GM23338 (cell line): ENCODE measurements around the gene NPTXR. TPM values are rescaled to one million over a fixed set of nuclear protein-coding genes. Genes with fewer than 3 reads are reported as not detected.

ENCODE experiments used
- ATAC-seq: fragments of 200-7000 bp; cut with Tn5 transposase; 3 replicates; pipeline ENCODE4 v1.9.1; 2020
- DNase-seq: peaks from one replicate; pipeline ENCODE4 v3.0.0-alpha.2; 2015; ENCODE audit warnings: low spot score
- H2AFZ ChIP-seq: fragments of 200-600 bp; sonication (generic); 2 replicates; pipeline ENCODE4 v1.8.0; 2016; ENCODE audit warnings: antibody characterized with exemption, mild to moderate bottlenecking, moderate library complexity
- H3F3A ChIP-seq: fragments of 200-600 bp; sonication (generic); replicated peaks from 2 replicates; pipeline ENCODE4 v1.8.0; 2017; ENCODE audit warnings: antibody characterized with exemption, mixed run types, low read depth
- H3K27ac ChIP-seq: fragments of 200-600 bp; sonication (generic); 2 replicates; pipeline ENCODE4 v1.6.1; 2016; ENCODE audit warnings: low read depth
- H3K27me3 ChIP-seq: fragments of 200-600 bp; sonication (generic); 2 replicates; pipeline ENCODE4 v1.8.0; 2016; ENCODE audit warnings: mild to moderate bottlenecking, mixed run types, moderate library complexity; ENCODE audit not compliant: insufficient read depth
- H3K36me3 ChIP-seq: fragments of 200-600 bp; sonication (generic); 2 replicates; pipeline ENCODE4 v1.8.0; 2016; ENCODE audit warnings: mild to moderate bottlenecking; ENCODE audit not compliant: insufficient read depth
- H3K4me1 ChIP-seq: fragments of 200-600 bp; sonication (generic); 2 replicates; pipeline ENCODE4 v1.8.0; 2016; ENCODE audit warnings: mild to moderate bottlenecking, moderate library complexity; ENCODE audit not compliant: insufficient read depth
- H3K4me2 ChIP-seq: fragments of 200-600 bp; sonication (generic); 2 replicates; pipeline ENCODE4 v1.7.1; 2017; ENCODE audit warnings: mixed run types
- H3K4me3 ChIP-seq: fragments of 200-600 bp; sonication (generic); 2 replicates; pipeline ENCODE4 v1.6.1; 2016; ENCODE audit warnings: mixed run types
- H3K79me2 ChIP-seq: fragments of 200-600 bp; sonication (generic); replicated peaks from 2 replicates; pipeline ENCODE4 v1.8.0; 2017; ENCODE audit warnings: mild to moderate bottlenecking; ENCODE audit not compliant: insufficient read depth
- H3K9me2 ChIP-seq: fragments of 200-600 bp; sonication (generic); 2 replicates; pipeline ENCODE4 v1.8.0; 2017; ENCODE audit not compliant: insufficient read depth
- H4K20me1 ChIP-seq: fragments of 200-600 bp; sonication (generic); replicated peaks from 2 replicates; pipeline ENCODE4 v1.8.0; 2017; ENCODE audit warnings: mild to moderate bottlenecking; ENCODE audit not compliant: insufficient read depth
- H3K27ac Mint-ChIP-seq: 2 replicates; pipeline ENCODE4 v1.8.0; 2020; ENCODE audit warnings: inconsistent platforms, mild to moderate bottlenecking, moderate library complexity, mixed read lengths
- H3K27me3 Mint-ChIP-seq: 3 replicates; pipeline ENCODE4 v1.8.0; 2022; ENCODE audit warnings: low read depth, mild to moderate bottlenecking, moderate library complexity, mixed read lengths, inconsistent platforms; ENCODE audit not compliant: insufficient read depth, poor library complexity
- H3K36me3 Mint-ChIP-seq: 3 replicates; pipeline ENCODE4 v1.8.0; 2021; ENCODE audit warnings: low read depth, mild to moderate bottlenecking, inconsistent platforms, moderate library complexity, mixed read lengths
- H3K4me1 Mint-ChIP-seq: 3 replicates; pipeline ENCODE4 v1.8.0; 2020; ENCODE audit warnings: mild to moderate bottlenecking, inconsistent platforms, mixed read lengths
- H3K4me3 Mint-ChIP-seq: 3 replicates; pipeline ENCODE4 v1.8.0; 2021; ENCODE audit warnings: moderate library complexity, mild to moderate bottlenecking, inconsistent platforms, mixed read lengths
- H3K9me3 Mint-ChIP-seq: 3 replicates; pipeline ENCODE4 v1.8.0; 2020; ENCODE audit warnings: moderate library complexity, mild to moderate bottlenecking, inconsistent platforms, mixed read lengths
- CREB1 ChIP-seq: fragments of 250-450 bp; sonication (Bioruptor Pico); IDR thresholded peaks from 2 replicates; pipeline ENCODE4 v1.5.0; 2020; ENCODE audit warnings: low read depth, mild to moderate bottlenecking, moderate library complexity
- CTCF ChIP-seq, 2 experiments: fragments of 200-600 bp in 1 of 2; sonication (generic) in 1 of 2; conservative IDR thresholded peaks; 2 replicates each; pipeline versions ENCODE4 v1.5.1 to v1.6.1; 2016 to 2017; ENCODE audit warnings: antibody characterized with exemption in 2 of 2, low read depth in 2 of 2, mild to moderate bottlenecking in 2 of 2, moderate library complexity in 1 of 2
- ETS1 ChIP-seq: IDR thresholded peaks from 2 replicates; pipeline ENCODE4 v1.6.1; 2016; ENCODE audit warnings: antibody characterized with exemption
- EZH2 ChIP-seq: fragments of 200-600 bp; sonication (generic); IDR thresholded peaks from one replicate; pipeline ENCODE4 v1.8.0; 2017; ENCODE audit warnings: antibody characterized with exemption, mild to moderate bottlenecking, low read depth; ENCODE audit not compliant: unreplicated experiment
- EZH2phosphoT487 ChIP-seq: fragments of 200-600 bp; sonication (generic); IDR thresholded peaks from one replicate; pipeline ENCODE4 v1.8.1; 2018; ENCODE audit warnings: antibody characterized with exemption; ENCODE audit not compliant: unreplicated experiment
- JUNB ChIP-seq: IDR thresholded peaks from one replicate; pipeline ENCODE4 v1.6.1; 2016; ENCODE audit warnings: antibody characterized with exemption; ENCODE audit not compliant: unreplicated experiment
- NANOG ChIP-seq: IDR thresholded peaks from 2 replicates; pipeline ENCODE4 v1.6.1; 2016; ENCODE audit warnings: antibody characterized with exemption, borderline replicate concordance
- POLR2AphosphoS5 ChIP-seq: IDR thresholded peaks from 2 replicates; pipeline ENCODE4 v1.6.1; 2016; ENCODE audit warnings: antibody characterized with exemption, low read depth
- REST ChIP-seq: IDR thresholded peaks from one replicate; pipeline ENCODE4 v1.6.1; 2018; ENCODE audit warnings: antibody characterized with exemption; ENCODE audit not compliant: unreplicated experiment
- STAT1 ChIP-seq: IDR thresholded peaks from one replicate; pipeline ENCODE4 v1.6.1; 2016; ENCODE audit warnings: antibody characterized with exemption; ENCODE audit not compliant: unreplicated experiment
- ZNF331 ChIP-seq: fragments of 250-450 bp; sonication (Bioruptor Pico); IDR thresholded peaks from 2 replicates; pipeline ENCODE4 v1.5.0; 2020; ENCODE audit warnings: low read depth, mild to moderate bottlenecking, moderate library complexity
- ZNF462 ChIP-seq: fragments of 250-450 bp; sonication (Bioruptor Pico); IDR thresholded peaks from 2 replicates; pipeline ENCODE4 v1.5.0; 2020; ENCODE audit warnings: mild to moderate bottlenecking, moderate library complexity
- polyA plus RNA-seq: library from polyadenylated mRNA; unstranded; fragments of >200 nt; fragmentation: Nextera tagmentation; extraction: Ambion mirVana; gene quantifications from 2 replicates; pipeline ENCODE4 v1.2.1, GENCODE V29; 2016
- total RNA-seq: library from RNA; depleted of rRNA; stranded (reverse); fragments of >200 nt; shearing (Covaris generic); gene quantifications from 2 replicates; pipeline ENCODE4 v1.2.3, GENCODE V29; 2014

Gene NPTXR
- total and polyA plus RNA-seq, 2 experiments from 2014 or later, result 0.89 to 13.4 TPM

GRCh38 chr22:38827510-38827909 is 16.3 kb downstream of the NPTXR start (continued):
- TF ChIP-seq ETS1 (no peak), CREB1 (no peak), JUNB (no peak)

- Mint-ChIP-seq H3K36me3 (no peaks in the 10 kb centered on the region; the same call in 2 of the 3 replicates), H3K9me3 (no peaks in the 10 kb centered on the region), H3K4me3 (no peak overlapping the region), H3K27ac (no peak overlapping the region), H3K4me1 (peaks cover 3% of the 10 kb centered on the region), H3K27me3 (peaks cover 15% of the 10 kb centered on the region)
- no peak overlapping the region for H3K4me2 ChIP-seq
- no peak overlapping the region for H3K4me3 ChIP-seq
- TF ChIP-seq NANOG, result no peak
- TF ChIP-seq JUNB, result no peak
- no peak for TF ChIP-seq EZH2phosphoT487
- TF ChIP-seq CREB1, result no peak
- TF ChIP-seq STAT1, result no peak
- no peak for TF ChIP-seq CTCF (conservative IDR thresholded peaks at IDR 0.05; ENCODE audit: low read depth in 2 of 2)
- TF ChIP-seq EZH2, result no peak
- no peak for TF ChIP-seq ZNF462
- TF ChIP-seq POLR2AphosphoS5, result no peak
- TF ChIP-seq ZNF331 (CRISPR knock-in tag), result no peak
- no peak for TF ChIP-seq REST
- TF ChIP-seq ETS1, result no peak
- H3K36me3 ChIP-seq, result no peaks in the 10 kb centered on the region
- no peaks in the 10 kb centered on the region for H3K79me2 ChIP-seq
- ATAC-seq, result no peak
- H4K20me1 ChIP-seq, result no peaks in the 10 kb centered on the region; the same call in 1 of the 2 replicates
- no peak overlapping the region for H2AFZ ChIP-seq
- no peaks in the 10 kb centered on the region for H3K27me3 ChIP-seq
- no peaks in the 10 kb centered on the region for H3K9me2 ChIP-seq
- no peaks in the 10 kb centered on the region for H3K4me1 ChIP-seq
- no peak overlapping the region for H3K27ac ChIP-seq
- DNase-seq, result no peak
- no peaks in the 10 kb centered on the region for H3F3A ChIP-seq
Observed at GRCh38 chr22:38826801-38827200, 17.0 kb downstream of the NPTXR start.
